Activated T-helper 1 cell treated with Interleukin-2 at 50 U/mL for 16 hours (primary cell): ENCODE results near the gene ZNF516.
A peak's percentile ranks its signal among the peaks of the same experiment; 100 is the strongest.

ENCODE experiments used
- DNase-seq: peaks from one replicate; pipeline ENCODE4 v3.0.0-alpha.2; 2020; ENCODE audit warnings: low read depth

Gene ZNF516

DNA sequence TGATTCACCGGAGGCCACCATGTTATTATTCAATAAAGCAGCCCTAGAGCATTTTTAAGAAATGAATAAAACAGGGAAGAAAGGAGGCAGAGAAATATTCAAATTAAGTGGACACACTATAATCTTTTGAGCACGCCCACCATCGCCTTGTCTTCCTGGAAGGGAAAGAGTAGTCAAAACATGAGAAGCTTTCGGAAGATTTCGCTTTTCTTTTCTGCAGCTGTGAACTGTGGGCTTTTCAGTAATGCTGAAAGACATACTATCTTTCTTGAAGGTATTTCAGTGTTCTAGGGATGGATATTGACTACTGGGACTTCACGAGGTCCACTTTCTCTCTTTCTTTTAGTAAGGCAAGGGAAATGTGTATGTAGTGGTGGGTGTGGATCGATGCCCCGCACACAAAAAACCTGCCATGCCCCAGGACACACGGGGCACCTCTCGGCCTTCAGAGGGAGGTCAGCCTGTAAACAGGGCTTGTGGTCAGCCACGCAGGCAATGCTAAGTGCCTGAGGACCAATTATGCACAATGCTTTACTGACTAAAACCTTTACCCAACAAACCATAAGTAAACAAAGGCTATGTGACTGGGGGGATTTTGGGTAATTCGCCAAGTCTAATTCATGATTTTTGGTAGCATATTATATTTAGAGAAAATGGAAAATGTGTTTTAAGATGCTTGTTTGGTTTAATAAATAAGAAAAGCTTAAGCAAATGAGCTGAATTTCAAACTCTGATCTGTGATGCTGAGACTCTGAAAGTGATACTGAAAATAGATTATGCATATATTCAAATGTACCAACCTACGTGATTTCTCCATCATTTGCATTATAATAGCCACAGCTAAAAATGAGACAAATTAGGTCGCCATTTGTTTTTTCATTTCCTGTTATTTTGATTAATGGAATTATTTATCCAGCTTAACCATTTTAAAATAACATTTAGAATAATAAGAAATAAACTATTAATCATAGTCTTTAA, 130.5 kb downstream of the ZNF516 start:
- no peak for DNase-seq

DNA sequence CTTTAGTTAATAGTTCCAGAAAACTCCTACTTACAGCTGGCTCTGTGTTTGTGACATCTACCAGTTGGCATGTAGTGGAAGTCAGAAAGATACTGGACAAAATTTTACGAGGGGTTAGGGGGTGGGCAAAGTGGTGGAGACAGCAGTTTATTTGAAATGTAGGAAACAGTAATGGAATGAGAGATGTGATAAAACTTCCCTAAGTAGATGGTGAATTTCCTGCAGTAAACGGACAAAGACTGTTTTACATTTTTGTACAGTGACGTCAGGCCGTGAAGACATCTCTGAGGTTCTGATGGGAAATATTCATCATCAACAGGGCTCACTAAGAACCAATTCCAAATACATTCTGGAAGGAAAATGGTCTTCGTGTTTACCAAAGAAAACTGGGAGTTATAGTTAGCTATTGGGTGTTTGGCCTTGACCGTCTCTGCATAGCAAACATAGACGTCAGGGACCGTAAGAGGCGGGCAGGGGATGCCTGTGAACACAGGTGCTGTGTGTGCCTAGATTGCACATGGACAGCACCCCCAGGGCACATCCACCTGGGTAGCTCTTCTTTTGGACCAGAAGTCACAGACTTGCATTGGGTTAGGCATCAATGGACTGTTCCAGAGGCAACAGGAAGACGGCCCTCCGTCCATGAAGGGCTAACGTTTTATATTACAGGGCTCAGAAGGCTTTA, 131.5 kb downstream of the ZNF516 start:
- no peak for DNase-seq

DNA sequence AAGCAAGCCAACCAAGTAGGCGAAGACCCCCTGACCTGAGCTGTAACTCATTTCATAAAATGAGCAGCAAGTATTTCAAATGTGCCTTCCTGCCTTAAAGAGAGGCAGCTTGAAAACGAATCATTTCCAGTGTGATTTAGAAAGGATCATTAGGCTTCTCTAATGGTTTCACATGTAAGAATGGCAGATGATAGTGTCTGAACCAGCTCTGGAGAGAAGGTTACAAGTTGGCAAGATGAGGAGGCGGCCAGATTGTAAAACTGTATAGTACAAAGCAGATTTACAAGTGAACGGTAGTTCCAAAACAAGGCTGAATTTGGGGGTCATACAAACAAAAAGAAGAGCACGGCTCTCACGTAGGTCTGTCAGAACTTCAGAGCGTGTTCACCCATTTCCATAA, 132.4 kb downstream of the ZNF516 start:
- DNase-seq = no peak

DNA sequence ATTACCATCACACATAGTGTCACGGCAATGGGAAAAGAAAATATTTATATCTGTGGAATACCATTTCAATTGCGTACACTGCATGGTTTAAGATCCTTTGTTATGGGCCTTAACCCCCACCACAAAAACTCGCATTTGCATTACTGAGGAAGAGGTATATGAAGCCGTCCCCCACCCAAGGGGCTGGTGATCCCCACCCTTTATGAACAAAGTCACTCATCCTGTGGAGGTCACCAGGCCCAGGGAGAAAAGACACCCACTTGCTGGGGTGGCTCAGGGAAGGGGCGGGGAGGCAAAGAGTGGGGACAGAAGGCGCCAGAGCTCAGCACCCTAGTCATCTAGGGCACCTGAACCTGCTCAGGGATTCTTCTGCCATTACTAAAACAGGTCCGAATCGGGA, 133.8 kb downstream of the ZNF516 start:
- no peak for DNase-seq

DNA sequence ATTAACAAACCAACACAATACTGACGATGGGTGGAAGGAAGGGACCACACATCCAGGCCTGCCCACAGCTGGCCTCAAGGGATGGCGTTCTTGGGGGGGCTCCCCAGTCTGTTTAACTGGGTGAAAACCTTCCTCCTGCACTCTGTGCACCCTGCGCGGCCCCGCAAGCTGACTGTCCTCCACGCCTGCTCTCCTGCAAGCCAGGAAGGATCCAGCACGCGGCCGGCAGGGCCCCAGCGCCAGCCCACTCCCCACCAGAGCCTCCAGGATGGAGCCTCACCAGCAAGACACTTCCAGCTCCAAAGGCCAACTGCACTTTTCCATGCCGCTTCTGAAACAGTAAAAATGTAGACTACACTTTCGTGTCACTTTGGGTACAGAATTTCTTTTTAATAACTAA, 135.1 kb downstream of the ZNF516 start:
- no peak for DNase-seq

DNA sequence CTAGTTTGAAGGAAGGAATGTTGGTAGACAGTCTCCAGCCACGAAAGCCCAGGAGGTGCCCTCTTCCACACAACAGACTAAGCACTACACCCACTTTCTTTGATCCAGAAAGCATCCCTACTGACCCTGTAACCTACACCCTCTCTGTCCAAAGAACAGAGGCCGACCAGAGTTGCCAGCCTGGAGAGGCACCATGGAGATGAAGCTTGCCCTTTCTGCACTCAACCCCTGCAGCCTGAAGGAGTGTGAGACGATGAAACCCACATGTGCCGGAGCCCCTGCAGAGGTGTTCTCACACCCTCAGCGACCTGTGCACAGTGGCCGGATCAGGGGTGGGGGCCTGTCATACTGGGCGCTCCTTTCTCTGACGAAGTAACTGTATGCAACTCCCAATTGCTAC, 136.3 kb downstream of the ZNF516 start:
- DNase-seq = no peak

DNA sequence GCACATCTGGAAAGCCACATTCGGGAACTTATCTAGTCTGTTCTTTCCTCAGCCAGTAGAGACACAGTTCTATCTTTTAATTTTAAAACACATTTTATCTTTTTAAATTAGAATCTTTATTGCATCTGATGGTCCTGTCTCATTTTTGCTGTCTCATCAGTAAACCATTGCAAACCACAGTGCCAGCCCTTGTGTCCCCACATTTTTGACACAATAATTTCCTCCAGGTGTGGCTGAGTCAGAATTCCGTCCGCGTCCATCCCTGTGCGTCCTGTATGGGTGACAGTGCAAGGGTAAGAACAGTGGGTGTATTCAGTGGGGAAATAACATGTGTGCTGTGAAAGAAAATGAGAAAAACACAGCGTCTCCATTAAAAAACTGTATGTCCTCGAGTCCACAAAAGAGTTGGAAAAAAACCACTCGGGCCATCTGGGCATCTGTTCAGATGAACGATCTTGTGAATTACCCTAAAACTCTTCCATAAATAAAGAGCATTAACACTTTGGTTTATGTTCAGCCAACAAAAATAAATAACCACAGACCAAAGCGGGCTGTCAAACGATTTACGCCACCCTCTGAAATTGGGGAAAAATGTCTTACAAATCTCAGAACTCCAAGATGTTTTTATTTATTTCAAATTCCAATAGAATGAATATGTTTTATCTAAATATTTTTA, 137.3 kb downstream of the ZNF516 start:
- no peak for DNase-seq

DNA sequence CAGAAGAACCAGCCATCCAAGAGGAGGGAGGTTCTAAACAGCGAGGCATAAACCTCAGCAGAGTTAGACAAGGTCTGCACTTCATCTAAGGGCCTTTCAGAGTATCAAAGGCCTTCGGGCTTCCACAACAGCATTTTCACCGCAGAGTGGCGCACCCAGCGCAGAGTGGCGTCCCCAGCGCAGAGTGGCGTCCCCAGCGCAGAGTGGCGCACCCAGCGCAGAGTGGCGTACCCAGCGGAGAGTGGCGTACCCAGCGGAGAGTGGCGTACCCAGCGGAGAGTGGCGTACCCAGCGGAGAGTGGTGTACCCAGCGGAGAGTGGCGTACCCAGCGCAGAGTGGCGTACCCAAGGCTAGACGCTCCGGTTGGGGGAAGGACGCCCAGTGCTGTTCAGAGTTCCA, 137.9 kb downstream of the ZNF516 start:
- no peak for DNase-seq

DNA sequence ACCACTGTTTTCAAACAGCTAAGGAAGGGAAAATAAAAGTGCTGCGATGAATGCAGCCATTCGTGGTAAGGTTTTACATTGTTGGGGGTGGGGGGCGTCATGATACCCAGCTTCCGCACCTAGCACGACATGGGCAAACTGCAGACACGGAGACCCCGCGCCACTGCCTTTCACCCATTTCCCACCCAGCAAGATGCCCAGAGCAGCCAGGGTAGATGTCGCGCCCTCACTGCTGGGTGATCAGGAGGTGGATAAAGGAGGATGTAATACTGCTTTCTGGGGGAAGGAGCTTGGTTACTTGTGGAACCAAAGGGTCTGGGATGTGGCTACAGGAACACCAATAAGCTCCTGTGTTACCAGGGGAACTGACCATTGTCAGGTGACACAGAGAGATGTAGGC, 138.4 kb downstream of the ZNF516 start:
- no peak for DNase-seq

DNA sequence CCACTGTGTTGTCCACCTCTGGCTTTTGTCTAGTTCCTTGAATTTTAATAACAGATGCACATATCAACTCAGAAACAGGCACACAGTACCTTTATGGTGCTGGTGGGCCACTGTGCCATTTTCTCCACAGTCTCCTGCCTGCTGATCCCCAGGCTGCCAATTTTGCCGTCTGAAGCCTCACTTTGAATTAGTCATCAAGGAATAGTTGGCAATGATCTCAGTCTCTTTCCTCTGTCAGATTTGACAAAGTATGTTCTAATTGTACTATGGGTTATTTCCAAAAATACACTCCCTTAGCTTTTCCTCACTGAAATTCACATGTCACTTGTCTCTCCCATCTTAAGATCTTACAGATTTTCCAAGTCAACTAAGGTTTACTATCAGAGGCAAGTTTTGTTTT, 140.7 kb downstream of the ZNF516 start:
- no peak for DNase-seq

DNA sequence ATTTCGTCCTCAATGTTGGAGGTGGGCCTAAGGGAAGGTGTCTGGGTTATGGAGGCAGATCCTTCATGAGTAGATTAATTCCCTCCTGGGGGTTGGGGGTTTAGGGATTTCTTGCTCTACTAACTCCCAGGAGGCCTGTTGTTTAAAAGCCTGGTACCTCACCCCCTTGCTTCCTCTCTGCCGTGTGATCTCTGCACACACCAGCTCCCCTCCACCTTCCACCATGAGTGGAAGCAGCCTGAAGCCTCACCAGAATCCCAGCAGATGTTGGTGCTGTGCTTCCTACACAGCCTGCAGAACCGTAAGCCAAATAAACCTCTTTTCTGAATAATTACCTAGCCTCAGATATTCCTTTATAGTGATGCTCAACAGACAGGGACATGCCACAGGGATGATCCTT, 141.5 kb downstream of the ZNF516 start:
- no peak for DNase-seq

DNA sequence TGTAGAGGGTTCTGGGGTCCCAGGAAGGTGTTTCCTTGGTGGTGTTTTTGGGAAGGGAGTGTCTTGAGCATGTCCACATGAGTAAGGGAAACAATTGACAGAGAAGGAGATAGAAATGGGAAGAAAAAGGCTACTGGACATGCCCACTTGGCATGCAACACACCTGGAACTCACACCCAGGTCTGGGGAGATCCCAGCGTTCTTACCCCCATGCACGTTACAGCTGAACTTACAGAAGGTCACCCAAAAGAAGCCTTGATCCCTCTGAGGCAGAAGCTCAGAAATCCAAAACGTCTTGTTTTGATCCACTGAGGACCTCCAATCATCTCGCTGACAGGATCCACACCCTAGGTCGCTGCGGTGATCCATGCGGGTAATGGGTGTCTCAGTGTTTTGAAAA, 142.0 kb downstream of the ZNF516 start:
- no peak for DNase-seq

DNA sequence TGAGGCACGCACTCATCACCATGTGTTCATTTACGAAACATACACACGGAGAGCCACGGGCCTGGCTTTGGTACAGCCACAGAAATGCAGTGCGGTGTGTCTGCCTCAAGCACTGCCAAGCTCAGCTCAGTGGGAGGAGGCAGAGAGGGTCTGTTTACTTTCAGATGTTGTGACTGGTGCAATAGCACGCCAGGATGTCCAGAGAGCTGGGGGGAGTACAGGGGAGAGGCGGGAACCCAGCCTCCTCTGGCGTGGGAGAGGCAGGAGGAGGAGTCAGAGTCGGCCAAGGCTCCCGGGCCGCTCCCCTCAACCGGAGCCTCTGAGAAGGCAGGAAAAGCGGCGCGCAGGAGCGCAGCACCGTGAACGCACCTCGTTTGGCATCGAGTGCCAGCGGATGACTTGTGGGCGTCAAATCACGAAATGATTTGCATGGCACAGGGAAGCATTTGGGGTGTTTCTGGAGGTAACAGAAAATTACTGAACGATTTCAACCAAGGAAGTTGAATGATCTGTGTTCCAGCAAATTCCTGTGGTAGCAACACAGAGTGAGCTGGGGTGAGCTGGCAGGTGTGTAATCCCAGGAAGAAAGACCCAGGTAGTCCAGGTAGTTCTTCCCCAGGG, 143.0 kb downstream of the ZNF516 start:
- no peak for DNase-seq

DNA sequence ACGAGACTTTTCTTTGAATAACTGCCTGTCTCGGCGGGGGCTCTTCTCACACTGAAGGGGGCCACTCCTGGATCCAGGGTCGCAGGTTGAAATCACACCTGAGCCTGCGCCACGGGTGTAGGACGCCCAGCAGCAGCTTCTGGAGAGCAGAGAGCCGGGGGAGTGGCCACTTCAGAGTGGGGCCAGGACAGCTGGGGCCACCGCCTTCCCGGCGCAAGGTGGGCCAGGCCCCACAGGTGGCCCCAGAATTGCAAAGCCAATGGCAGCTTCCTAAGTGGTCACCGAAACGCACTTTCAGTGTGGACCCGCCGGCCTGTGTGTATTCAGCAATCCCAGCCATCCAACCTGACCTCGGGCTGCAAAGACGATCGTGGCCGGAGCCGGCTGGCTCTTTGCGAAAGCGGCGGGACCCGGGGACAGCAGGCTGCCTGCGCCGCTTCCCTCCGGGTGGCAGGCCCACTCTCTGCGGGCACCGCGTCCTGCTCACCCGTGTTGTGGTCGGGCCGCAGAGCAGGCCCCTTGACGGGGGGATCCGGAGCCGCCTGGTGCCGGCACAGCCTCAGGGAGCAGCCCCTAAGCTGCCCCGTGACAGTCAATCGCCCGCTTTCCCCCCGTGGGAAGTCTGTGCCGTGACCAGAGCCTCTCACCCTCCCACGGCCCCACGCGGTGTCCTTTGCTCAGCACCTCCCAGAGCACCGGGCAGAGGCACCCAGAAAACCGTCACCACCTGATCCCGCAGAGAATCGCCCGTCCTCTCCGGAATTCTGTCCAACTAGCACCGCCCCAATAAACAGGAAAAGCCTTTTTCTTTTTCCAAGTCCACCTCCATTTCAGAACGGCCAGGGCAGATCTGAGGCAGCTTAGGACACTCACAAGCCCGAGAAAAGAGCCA, 144.7 kb downstream of the ZNF516 start:
- DNase-seq = no peak

DNA sequence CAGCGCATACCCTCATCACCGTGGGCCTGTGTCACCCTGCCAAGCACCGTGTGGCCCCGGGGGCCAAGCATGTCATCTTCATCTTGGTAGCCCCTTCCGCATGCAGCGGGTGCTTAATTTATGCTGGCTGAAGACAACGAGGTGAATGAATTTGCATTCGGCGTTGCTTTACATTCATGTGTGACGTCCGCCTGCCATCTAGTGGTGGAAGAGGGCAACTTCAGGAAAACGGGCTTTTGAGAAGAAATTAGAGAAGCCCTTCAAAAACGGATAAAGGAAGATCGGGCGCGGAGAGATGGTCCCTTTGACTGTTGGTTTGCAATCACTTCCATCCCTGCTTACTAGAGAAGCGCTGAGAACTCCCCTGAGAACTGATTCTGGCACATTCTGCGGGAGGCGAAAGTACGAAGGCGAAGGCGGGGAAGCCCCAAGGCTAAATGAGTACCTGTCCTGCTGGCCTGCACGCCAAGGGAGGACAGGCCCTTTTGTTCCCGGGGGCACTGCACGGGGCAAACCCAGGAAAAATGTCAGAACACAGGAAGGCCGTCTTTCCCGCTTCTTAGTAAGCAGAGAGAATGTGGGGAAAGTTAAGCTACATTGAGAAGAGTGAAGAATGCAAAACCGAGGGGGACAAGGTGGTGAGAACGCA, 145.9 kb downstream of the ZNF516 start:
- peak; percentile 19 for DNase-seq

DNA sequence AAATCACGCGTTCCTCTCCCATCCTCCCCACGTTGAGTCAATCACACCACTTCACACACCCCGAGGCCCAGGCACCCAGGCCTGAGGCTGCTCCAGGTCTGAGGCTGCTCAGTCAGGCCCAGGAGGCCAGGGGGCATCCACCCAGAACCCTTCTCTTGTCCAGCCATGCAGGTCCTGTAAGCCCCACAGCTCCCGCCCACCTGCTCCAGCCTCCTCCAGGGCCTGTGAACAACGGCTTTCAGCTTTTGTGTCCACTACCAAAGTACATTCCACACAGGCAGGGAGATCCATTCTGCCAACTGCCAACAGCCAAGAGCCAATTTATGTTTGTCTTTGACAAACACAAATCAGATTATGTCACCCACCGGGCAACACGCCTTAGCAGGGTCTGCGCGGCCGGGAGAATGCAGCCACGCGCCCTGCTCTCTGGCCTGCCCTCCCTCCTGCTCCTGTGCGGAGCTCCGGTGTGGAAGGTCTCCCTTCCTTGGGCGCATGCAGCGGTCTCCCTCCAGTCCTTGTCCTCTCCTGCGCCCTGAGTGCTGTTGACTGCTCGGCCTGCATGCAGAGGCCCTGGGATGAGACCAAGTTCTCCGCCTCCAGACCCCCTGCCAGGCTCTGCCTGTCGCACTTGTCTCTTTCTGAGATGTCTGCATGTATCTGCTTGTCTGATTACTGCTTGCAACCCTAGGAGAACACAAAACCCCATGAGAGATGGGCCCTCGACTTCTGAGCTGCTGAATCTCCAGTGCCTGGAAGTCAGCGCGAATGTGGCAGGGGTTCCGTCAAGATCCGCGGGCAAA, 146.6 kb downstream of the ZNF516 start:
- DNase-seq = no peak

DNA sequence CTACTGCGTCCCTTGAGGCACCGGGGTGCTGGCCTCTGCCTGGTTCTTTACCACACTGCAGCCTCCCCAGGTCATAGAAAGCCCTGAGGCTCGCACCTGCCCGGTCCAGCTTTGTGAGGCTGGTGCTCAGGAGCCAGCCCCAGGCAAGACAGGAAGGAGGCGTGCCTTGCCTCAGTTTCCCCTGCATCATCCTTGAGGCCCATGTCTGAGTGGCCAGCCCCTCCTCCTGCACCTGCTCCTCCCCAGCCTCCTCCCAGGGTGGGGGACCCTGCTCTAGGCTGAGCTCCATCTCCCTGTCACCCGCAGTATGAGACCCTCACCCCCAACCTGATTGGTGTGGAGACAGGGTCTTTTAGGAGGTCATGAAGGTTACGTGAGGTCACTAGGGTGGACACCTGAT, 147.7 kb downstream of the ZNF516 start:
- no peak for DNase-seq

DNA sequence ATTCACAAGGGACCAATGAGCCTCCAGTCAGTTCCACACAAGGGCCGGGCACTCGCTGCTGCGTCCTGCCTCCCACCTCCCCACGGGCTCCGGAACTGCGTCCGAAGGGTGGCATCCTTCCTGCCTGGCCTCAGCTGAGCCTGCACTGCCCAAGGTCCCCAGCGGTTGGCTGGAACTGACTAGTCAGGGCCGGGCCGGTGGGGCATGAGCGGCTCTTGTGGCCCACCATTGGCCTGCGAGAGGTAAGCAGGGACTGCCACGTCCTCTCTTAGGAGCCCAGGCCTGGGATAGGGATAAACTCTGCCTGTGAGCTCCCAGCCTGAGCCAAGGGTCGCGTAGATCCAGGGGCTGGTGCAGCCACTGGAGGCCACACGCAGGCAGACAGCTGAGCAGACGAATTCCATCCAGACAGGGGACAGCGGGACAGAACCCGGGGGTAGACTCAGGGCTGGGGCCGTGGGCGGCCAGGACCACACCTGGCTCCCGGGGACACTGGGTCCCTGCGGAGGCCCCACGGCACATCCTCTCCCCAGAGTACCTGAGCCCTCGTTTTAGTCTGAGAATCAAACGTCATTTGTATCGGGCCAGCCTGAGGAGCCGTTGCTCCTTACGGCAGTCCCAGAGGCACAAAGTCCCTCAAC, 148.4 kb downstream of the ZNF516 start:
- no peak for DNase-seq

DNA sequence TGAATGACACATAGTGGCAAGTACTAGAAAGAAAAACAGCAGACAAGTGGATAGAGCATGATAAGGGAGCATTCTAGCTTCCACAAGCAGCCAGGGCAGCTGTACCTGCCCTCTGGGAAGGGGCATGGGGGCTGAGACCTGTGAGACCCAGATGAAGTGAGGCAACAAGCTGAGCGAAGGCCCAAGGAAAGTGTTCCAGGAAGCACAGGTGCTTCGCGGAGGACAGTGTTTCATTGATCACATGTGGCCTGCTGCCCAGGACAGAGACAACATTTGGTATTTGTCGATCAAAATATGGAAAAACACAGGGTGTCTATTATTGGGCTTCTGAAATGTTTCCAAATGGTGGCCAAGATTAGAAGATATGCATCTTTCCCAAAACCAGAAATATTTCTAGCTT, 149.1 kb downstream of the ZNF516 start:
- DNase-seq = no peak
